Spleen (tissue), 7 donors: Measurements from ENCODE around the gene IFI16.

Experiments used
- CTCF ChIP-seq, 11 experiments: fragments of 200-600 bp in 7 of 11; fragments of 450-650 bp in 4 of 11; sonication (generic) in 4 of 11; IDR thresholded peaks in 8 of 11; conservative IDR thresholded peaks in 3 of 11; 1 replicate in 7 of 11; 2 replicates in 4 of 11; pipeline versions ENCODE4 v1.4.0 to v1.8.0; 2016 to 2021; ENCODE audit warnings: antibody characterized with exemption in 11 of 11, inconsistent platforms in 4 of 11, mild to moderate bottlenecking in 1 of 11
- POLR2A ChIP-seq, 3 donors: fragments of 450-650 bp; IDR thresholded peaks; one replicate each; pipeline ENCODE4 v1.5.1; 2017; ENCODE audit warnings: antibody characterized with exemption in 3 of 3, mild to moderate bottlenecking in 1 of 3
- POLR2AphosphoS5 ChIP-seq, 3 donors: sonication (generic); formaldehyde crosslinking; IDR thresholded peaks; one replicate each; pipeline ENCODE4 v1.5.1; 2017; ENCODE audit warnings: antibody characterized with exemption in 3 of 3
- donor health status: DM: no; HTN: no; CAD: no; lungs with moderate emphysema.
- donor health status: DM: no; HTN: no; CAD: no.
- donor health status: DM: no; HTN: no; CAD: no.

DNA sequence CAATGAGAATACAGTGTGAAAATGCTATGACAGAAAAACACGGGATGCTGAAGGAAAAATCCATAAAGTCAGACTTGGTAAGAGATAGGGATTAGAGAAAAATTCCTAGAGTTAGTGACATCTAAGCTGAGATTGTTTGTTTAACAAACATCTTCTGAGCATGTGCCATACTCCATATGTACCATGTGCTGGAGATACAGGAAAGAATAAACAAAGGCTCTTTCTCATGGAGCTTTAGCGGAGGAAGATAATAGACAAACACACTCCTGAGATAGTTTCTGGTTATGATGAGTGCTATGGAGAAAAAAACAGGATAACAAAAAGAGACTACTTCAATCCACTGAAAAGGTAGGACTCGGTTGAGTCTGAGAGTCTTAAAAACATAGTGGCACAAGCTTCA, 88.9 kb downstream of the IFI16 start:
- TF ChIP-seq CTCF (IDR thresholded peaks at IDR 0.05 in 8 of 11, conservative IDR thresholded peaks at IDR 0.05 in 3 of 11) (no peak), POLR2A (IDR thresholded peaks at IDR 0.05) (no peak), POLR2AphosphoS5 (IDR thresholded peaks at IDR 0.05) (no peak)
